MM.1S (cell line): ENCODE data around the gene DLX1.

Experiments used
- DNase-seq: peaks from one replicate; pipeline ENCODE4 v3.0.0-alpha.2; 2015
- H2AFZ ChIP-seq: fragments of 300-600 bp; sonication (generic); 2 replicates; pipeline ENCODE4 v1.6.0; 2016; ENCODE audit warnings: antibody characterized with exemption, low read length
- H3F3A ChIP-seq: fragments of 300-600 bp; sonication (generic); 2 replicates; pipeline ENCODE4 v1.6.1; 2016; ENCODE audit warnings: mild to moderate bottlenecking, antibody characterized with exemption, low read length, moderate library complexity, mixed read lengths; ENCODE audit not compliant: insufficient read depth
- H3K27ac ChIP-seq: fragments of 300-600 bp; sonication (generic); 2 replicates; pipeline ENCODE4 v1.5.1; 2016; ENCODE audit warnings: mild to moderate bottlenecking, low read length
- H3K27me3 ChIP-seq: fragments of 300-600 bp; sonication (generic); replicated peaks from 2 replicates; pipeline ENCODE4 v1.6.0; 2016; ENCODE audit warnings: low read length; ENCODE audit not compliant: insufficient read depth
- H3K36me3 ChIP-seq: fragments of 300-600 bp; sonication (generic); replicated peaks from 2 replicates; pipeline ENCODE4 v1.6.1; 2016; ENCODE audit warnings: mild to moderate bottlenecking, low read length, mixed read lengths; ENCODE audit not compliant: insufficient read depth
- H3K4me1 ChIP-seq: fragments of 300-600 bp; sonication (generic); 2 replicates; pipeline ENCODE4 v1.6.1; 2016; ENCODE audit warnings: low read length, mixed read lengths
- H3K4me2 ChIP-seq: fragments of 300-600 bp; sonication (generic); 2 replicates; pipeline ENCODE4 v1.6.0; 2016; ENCODE audit warnings: low read depth, low read length
- H3K4me3 ChIP-seq: fragments of 300-600 bp; sonication (generic); 2 replicates; pipeline ENCODE4 v1.5.1; 2016; ENCODE audit warnings: low read length, mixed read lengths
- H3K79me2 ChIP-seq: fragments of 300-600 bp; sonication (generic); 2 replicates; pipeline ENCODE4 v1.6.1; 2016; ENCODE audit warnings: mixed run types, low read length, mixed read lengths
- H3K9ac ChIP-seq: fragments of 300-600 bp; sonication (generic); 2 replicates; pipeline ENCODE4 v1.6.1; 2016; ENCODE audit warnings: low read length, mixed read lengths
- H3K9me2 ChIP-seq: fragments of 300-600 bp; sonication (generic); replicated peaks from 2 replicates; pipeline ENCODE4 v1.6.1; 2016; ENCODE audit warnings: mild to moderate bottlenecking, low read length, mixed read lengths; ENCODE audit not compliant: insufficient read depth
- H3K9me3 ChIP-seq: fragments of 300-600 bp; sonication (generic); replicated peaks from 2 replicates; pipeline ENCODE4 v1.6.1; 2016; ENCODE audit warnings: mild to moderate bottlenecking, low read length, mixed read lengths; ENCODE audit not compliant: insufficient read depth
- H4K20me1 ChIP-seq: fragments of 300-600 bp; sonication (generic); 2 replicates; pipeline ENCODE4 v1.6.1; 2016; ENCODE audit warnings: mild to moderate bottlenecking, low read length, moderate library complexity, mixed read lengths; ENCODE audit not compliant: insufficient read depth
- CTCF ChIP-seq: fragments of 300-600 bp; sonication (generic); IDR thresholded peaks from 2 replicates; pipeline ENCODE4 v1.5.1; 2016; ENCODE audit warnings: antibody characterized with exemption, low read length, mixed read lengths
- EZH2 ChIP-seq: fragments of 300-600 bp; sonication (generic); optimal IDR thresholded peaks from 2 replicates; pipeline ENCODE3; 2017; ENCODE audit warnings: low read depth, mild to moderate bottlenecking, antibody characterized with exemption, low read length, mixed read lengths
- EZH2phosphoT487 ChIP-seq: fragments of 300-600 bp; sonication (generic); IDR thresholded peaks from 2 replicates; pipeline ENCODE4 v1.6.1; 2018; ENCODE audit warnings: antibody characterized with exemption, low read length

The DLX1 gene

GRCh38 chr2:172086241-172087206 lies 1.2 kb downstream of the DLX1 start:
- no peak overlapping the region for H2AFZ ChIP-seq
- DNase-seq: no peak
- no peak overlapping the region for H3K4me2 ChIP-seq

GRCh38 chr2:172087207-172087779 lies 2.0 kb downstream of the DLX1 start:
- H4K20me1 ChIP-seq: no peaks in the 10 kb centered on the region
- no peak overlapping the region for H3K4me2 ChIP-seq
- H3K9me3 ChIP-seq: no peaks in the 10 kb centered on the region
- no peaks in the 10 kb centered on the region for H3K79me2 ChIP-seq
- 0 out of 2 replicates have a peak, but pooled peaks cover 6% of the 10 kb centered on the region for H3K4me1 ChIP-seq
- no peak overlapping the region for H3K9ac ChIP-seq
- H3K27me3 ChIP-seq: peaks cover 93% of the 10 kb centered on the region
- H3K36me3 ChIP-seq: no peaks in the 10 kb centered on the region
- H3K27ac ChIP-seq: no peak overlapping the region
- H3F3A ChIP-seq: no peaks in the 10 kb centered on the region
- no peak overlapping the region for H3K4me3 ChIP-seq
- no peak for TF ChIP-seq EZH2phosphoT487
- no peak for TF ChIP-seq EZH2
- TF ChIP-seq CTCF: no peak
- H3K9me2 ChIP-seq: no peaks in the 10 kb centered on the region
- DNase-seq: no peak
- H2AFZ ChIP-seq: no peak overlapping the region

More at GRCh38 chr2:172086241-172087206, 1.2 kb downstream of the DLX1 start:
- 0 out of 2 replicates have a peak, but pooled peaks cover 6% of the 10 kb centered on the region for H3K4me1 ChIP-seq
- H3K4me3 ChIP-seq: no peak overlapping the region
- H3K36me3 ChIP-seq: no peaks in the 10 kb centered on the region
- TF ChIP-seq EZH2phosphoT487: no peak
- TF ChIP-seq EZH2: no peak
- TF ChIP-seq CTCF: no peak
- no peaks in the 10 kb centered on the region for H4K20me1 ChIP-seq
- H3K9ac ChIP-seq: no peak overlapping the region
- no peaks in the 10 kb centered on the region for H3K79me2 ChIP-seq
- no peaks in the 10 kb centered on the region for H3F3A ChIP-seq
- H3K27me3 ChIP-seq: peaks cover 93% of the 10 kb centered on the region
- no peaks in the 10 kb centered on the region for H3K9me2 ChIP-seq
- H3K9me3 ChIP-seq: no peaks in the 10 kb centered on the region
- no peak overlapping the region for H3K27ac ChIP-seq

GRCh38 chr2:172087780-172088244 lies 2.5 kb downstream of the DLX1 start:
- peaks cover 93% of the 10 kb centered on the region for H3K27me3 ChIP-seq
- no peak for DNase-seq

More at GRCh38 chr2:172087780-172088244, 2.5 kb downstream of the DLX1 start:
- Histone ChIP-seq H3K79me2 (no peaks in the 10 kb centered on the region), H3K4me2 (no peak overlapping the region), H4K20me1 (no peaks in the 10 kb centered on the region), H3F3A (no peaks in the 10 kb centered on the region), H3K4me3 (no peak overlapping the region), H3K4me1 (0 out of 2 replicates have a peak, but pooled peaks cover 6% of the 10 kb centered on the region), H3K27ac (no peak overlapping the region), H2AFZ (no peak overlapping the region), H3K9me3 (no peaks in the 10 kb centered on the region), H3K9ac (no peak overlapping the region), H3K36me3 (no peaks in the 10 kb centered on the region), H3K9me2 (no peaks in the 10 kb centered on the region)
- TF ChIP-seq EZH2: no peak
- TF ChIP-seq CTCF: no peak
- no peak for TF ChIP-seq EZH2phosphoT487
